Smooth muscle cell of the brain vasculature (primary cell): ENCODE results near the gene PPP1R15B.
"Not testable (repeated sequence)": the region's sequence is repeated elsewhere in the genome, so short reads cannot be mapped to it uniquely, and the experiment has no call there.

Experiments
- DNase-seq: peaks from one replicate; pipeline ENCODE4 v3.0.0-alpha.2; 2012; ENCODE audit warnings: low read depth, low spot score

PPP1R15B gene

DNA sequence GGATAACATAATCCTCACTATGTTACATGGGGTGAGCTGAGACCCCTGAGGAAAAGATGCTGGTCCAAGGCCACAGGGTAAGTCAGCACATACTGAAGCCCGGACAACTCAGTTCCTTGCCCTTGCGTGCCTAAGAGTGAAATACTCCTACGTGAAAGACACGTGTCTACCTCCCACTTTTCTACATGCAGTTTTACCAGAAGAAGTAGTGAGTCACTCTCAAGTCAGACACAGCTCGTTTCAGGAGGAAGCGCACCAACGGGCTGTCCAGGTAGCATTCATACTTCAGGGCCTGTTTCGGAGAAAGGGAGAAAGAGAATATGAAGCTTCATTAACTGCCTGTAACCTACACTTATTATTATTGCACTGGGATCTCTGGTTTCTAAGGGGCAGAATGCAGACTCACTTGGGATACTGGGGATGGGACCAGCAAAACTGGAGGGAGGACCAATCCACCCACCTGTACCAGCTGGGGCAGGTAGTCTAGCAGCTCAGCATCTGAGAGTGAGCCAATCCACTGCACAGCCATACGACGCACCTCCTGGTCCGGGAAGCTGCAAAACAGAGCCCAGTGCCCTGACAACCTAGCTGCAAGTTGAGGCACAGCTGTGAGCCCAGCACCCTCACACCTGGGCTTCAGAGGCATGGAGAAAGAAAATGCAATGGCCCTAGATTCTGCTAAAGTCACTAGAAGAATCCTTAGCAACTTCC lies 32.4 kb upstream of the PPP1R15B start:
- DNase-seq, result no peak

- no peak for DNase-seq
Observed at GRCh38 chr1:204443260-204443619, 31.6 kb upstream of the PPP1R15B start.

- no peak for DNase-seq
Observed at GRCh38 chr1:204442376-204443259, 31.0 kb upstream of the PPP1R15B start.

DNA sequence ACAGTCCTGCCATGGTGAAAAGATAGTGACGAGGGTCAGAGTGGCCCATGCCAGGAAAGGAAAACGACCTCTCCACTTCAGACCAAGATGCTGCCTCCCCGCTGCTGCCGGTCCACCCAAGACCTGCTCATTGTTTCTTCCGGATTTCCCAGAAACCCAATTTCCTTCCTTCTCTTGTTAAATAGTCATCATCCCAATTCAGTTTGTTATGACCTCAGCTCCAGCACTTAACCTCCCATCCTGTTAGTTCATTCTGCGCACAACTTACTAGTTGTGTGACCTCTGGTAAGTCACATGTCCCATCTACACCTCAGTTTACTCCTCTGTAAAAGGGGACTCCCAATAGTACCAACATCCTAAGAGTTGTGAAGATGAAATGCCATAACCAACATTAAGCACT lies 29.9 kb upstream of the PPP1R15B start:
- no peak for DNase-seq

GRCh38 chr1:204439621-204440375 lies 28.2 kb upstream of the PPP1R15B start:
- no peak for DNase-seq

DNA sequence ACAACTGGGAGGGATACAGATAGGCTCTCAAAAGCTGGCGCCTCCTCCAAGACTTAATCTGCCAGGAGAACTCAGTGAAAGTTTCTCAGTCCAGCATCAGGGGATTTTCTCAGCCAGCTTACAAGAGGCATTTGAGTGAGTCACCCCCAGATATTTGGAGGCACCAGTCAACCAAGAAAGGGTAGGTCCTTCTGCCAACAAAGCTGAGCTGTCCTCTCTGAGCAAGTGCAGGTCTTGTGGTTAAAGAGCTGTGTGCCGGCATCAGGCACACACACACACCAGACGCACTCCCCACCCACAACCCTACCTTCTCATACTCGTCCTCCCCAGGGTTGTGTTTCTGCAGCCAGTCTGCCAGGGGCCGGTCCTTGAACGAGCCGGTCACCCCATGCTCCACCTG lies 27.0 kb upstream of the PPP1R15B start:
- DNase-seq, result no peak

GRCh38 chr1:204437796-204438570 lies 26.4 kb upstream of the PPP1R15B start:
- DNase-seq, result no peak

DNA sequence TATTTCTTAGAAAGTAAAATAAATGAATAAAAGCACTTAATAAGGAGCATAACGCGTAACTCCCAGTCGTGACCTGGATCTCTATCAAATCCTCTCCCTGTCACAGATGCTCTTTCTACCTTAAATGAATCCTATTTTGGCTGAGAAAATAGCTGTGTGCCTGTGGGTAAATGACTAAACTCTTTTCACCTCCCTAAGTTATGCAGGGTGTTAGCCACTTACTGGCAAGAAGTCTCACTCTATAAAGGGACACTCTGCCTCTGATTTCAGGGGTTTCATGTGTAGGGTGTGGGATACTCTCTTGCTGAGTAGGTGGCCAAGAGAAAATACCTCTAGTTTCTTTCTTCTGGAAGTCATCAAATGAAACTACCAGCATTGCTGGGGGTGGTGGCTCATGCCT lies 24.3 kb upstream of the PPP1R15B start:
- no peak for DNase-seq

DNA sequence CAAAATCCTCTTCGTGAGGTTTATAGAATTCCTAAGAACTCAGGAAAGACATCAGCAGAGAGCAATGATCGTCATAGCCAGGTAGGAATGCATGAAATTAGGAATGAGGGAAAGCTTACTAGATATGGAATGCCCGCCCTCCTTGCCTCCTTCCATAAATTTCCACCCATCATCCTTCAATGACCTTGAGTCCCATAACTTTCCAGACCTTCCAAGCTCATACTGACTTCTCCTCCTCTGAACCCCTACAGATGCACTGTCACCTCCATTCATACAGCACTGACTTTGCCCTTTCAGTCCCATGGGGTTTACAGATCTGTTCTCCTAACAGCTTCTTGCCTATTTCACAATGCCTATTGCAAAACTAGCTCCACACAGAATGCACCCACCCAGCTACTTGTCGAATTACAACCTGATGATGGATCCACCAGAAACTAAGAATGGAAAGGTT lies 23.8 kb upstream of the PPP1R15B start:
- no peak for DNase-seq

GRCh38 chr1:204434116-204434755 lies 22.6 kb upstream of the PPP1R15B start:
- no peak for DNase-seq

DNA sequence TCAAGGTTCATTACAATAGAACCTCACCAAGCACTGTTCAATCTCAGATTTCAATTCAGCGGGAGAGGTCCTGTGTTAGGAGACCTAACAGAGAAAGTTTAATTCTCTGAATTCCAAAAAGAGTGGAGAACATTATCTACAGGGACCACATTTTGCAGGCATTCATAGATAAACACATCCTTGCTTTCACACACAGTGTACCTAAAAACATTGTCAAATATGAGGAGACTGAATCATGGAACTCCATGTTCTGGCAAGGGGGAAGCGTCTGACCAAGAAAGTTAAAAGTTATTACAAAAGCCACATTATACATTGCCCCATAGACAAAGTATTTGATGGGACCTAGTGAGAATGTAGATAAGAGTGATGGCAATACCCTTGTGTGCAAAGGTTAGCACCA lies 21.1 kb upstream of the PPP1R15B start:
- DNase-seq, result no peak

DNA sequence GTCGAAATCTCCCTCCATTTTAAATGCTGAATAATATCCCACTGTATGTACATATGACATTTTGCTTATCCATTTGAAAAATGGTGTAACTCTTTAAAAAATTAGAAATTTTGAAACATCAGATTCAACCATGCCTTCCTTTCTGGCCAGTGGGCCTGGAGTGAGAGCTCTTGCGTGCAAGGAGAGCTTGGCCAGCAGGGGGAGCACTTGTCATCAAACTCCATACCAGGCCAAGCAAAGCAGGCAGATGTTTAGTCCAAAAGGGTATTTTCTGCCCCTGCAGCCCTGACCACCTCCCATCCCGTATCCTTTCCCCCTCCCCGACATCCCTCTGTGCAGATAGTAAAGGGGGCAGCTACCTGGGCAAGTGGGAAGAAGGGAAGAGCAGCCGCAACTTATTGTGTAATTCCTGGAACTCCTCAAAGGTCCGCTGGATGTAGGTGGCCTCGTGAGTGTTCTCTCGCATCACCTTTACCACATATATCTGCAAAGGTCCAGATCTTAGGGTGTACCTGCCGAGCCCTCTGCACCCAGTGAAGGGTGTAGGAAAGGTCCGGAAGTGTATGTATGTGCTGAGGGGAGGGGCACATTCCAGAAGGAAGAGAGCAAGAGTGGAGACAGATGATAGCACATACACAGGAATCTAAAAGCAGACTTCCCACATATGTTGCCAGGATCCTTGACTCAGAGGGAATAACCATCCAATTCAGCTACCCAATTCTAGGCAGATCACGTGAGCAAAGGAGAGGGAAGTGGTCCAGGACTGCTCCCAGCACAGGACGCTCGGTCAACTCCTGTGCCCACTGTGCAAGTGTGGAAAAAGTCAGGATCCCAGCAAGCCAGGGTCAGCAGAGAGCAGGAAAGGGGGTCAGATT lies 19.9 kb upstream of the PPP1R15B start:
- DNase-seq, result no peak

DNA sequence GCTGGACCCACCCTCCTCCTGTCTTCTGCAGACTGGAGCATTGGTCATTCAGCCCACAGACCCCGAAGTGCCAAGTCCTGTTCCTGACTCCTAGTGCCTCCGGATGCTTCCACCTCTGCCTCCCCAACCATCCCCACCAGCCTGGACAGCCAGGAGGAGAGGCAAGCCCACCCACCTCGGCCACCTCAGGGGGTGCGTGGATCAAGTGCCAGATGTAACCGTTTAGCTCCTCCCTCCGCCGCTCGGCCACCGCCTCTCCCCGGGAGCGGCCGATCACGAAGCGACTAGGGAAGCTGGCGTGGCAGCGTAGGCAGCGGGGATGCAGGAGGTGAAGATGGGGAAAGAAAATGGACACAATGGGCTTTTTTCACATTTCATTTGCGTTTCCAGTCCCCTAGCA lies 18.1 kb upstream of the PPP1R15B start:
- no peak for DNase-seq

DNA sequence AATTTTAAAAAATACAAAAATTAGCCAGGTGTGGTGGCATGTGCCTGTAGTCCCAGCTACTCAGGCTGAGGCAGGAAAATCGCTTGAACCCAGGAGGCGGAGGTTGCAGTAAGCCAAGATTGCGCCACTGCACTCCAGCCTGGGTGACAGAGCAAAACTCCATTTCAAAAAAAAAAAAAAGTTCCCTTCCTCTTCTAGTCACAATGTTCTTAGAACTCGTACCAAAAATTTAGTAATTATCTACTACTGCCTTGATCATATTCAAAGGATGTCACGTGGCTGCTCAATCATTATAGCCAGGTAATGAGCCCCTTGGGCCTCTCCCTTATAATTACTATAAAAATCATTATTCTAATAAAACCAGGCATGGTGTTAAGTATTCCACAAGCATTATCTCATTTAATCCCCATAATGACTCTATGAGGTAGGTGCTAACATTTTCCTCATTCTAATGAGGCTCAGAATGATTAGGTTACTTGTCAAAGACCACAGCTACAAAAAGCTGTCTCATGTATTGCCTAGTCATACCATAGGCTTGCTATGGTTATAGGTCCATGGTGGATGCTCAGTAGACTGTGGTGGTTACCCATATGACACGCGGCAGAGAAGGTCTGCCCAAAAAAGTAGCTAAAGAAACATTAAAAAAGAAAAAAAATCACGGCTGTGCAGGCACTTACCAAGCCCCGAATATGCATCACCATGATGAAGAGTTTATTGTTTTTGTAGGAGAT lies 15.5 kb upstream of the PPP1R15B start:
- no peak for DNase-seq

DNA sequence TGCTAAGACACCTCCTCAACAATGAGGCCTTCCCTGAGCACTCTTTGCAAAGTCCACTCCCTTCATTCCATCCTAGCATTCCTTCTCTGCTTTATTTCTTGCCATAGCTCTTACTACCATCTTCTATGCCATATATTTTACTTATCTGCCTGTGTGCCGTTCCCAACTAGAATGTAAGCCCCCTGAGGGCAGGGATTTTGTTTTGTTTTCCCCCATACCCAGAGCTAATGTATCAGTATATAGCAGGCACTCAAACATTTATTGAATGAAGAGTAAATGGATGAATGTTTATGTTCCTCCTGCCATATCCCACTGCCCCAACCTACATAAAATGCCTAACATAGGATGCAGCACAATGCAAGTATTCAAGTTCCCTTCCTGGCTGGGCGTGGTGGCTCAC lies 14.9 kb upstream of the PPP1R15B start:
- no peak for DNase-seq

- DNase-seq, result no peak
Observed at GRCh38 chr1:204426035-204426436, 14.4 kb upstream of the PPP1R15B start.

GRCh38 chr1:204424621-204425020 lies 13.0 kb upstream of the PPP1R15B start:
- DNase-seq, result no peak

GRCh38 chr1:204422061-204422705 lies 10.6 kb upstream of the PPP1R15B start:
- DNase-seq, result not testable (repeated sequence)

DNA sequence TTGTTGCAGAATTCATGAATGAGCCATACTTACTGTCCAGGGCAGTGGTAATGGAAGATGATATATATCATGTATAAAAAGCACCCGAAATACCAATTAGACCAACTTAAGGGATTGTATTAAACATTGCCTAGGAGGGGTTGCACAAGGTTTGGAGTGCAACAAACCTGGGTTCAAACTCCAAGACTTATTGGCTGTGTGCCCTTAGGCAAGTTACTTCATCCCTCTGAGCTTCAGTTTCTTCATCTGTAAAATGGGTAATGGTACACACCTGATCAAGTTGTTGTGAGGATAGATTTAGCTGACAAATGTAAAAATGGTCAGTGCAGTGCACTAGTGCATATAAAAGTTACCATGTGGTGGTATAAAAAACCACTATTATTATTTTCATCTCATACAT lies 9.8 kb upstream of the PPP1R15B start:
- no peak for DNase-seq
